ENCODE data around the gene MACROD2.

MACROD2 gene

DNA sequence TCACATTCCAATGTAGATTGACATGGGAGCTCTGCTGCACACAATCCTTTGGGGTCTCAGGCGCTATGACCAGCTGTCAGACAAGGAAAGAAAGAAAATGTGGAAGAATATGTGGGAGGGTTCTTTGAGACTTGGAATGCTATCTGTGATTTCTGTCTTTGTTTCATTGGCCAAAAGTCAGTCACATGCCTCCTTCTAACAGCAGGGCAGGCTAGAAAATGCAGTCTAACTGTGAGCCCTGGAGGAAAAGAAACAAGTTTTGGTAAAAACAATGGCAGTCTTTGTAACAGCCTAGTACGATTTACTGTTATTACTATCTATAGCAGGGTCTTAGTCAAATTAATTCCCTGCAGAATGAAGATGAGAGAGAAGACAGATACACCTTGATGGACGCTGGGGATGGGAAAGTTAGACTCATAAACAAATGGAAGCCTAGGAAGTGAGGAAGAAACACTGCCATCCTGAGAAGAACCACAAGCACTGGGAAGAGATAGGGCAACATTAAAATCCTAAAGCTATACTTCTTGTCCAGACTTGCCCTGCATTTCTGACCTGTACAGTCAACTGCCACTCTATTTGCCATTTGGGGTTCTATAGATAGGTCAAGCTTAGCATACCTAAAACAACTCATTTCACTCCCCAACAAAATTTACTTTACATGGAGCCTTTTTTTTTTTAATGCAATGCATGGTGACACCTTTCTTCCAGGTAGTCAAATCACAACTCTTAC lies 1744.9 kb downstream of the MACROD2 start:
- no peak overlapping the region for H3K4me3 ChIP-seq (ENCODE audit: low read length)
- no peak for DNase-seq (ENCODE audit: low read depth)
- TF ChIP-seq CTCF (conservative IDR thresholded peaks at IDR 0.05; ENCODE audit: low read length), result no peak

- no peak overlapping the region for H3K4me3 ChIP-seq (ENCODE audit: low read length)
- TF ChIP-seq CTCF (conservative IDR thresholded peaks at IDR 0.05; ENCODE audit: low read length), result no peak
- DNase-seq (ENCODE audit: low read depth), result no peak
Measured at GRCh38 chr20:15742087-15742486, 1746.8 kb downstream of the MACROD2 start.

DNA sequence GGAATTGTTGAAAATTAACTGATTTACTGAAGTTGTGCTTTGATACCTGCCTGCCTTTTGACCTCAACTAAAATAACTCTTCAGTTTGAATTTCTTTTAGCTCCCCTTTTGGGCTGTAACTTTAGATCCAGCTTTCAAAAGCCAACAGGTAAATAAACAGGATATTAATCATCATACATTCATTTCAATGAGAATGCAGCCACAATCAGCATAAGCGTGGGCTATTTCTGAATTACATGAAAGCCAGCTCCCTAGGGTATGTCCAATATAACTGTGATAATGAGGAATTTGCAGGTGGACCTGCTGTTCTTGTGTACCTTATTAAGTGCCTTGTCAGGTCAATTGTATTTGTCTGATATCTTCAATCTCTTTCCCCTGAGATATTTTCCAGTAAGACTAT lies 1747.3 kb downstream of the MACROD2 start:
- no peak for DNase-seq (ENCODE audit: low read depth)
- no peak overlapping the region for H3K4me3 ChIP-seq (ENCODE audit: low read length)
- TF ChIP-seq CTCF (conservative IDR thresholded peaks at IDR 0.05; ENCODE audit: low read length), result no peak

- TF ChIP-seq CTCF (conservative IDR thresholded peaks at IDR 0.05; ENCODE audit: low read length), result no peak
- DNase-seq (ENCODE audit: low read depth), result no peak
- H3K4me3 ChIP-seq (ENCODE audit: low read length), result no peak overlapping the region
Measured at GRCh38 chr20:15756002-15756753, 1760.9 kb downstream of the MACROD2 start.

DNA sequence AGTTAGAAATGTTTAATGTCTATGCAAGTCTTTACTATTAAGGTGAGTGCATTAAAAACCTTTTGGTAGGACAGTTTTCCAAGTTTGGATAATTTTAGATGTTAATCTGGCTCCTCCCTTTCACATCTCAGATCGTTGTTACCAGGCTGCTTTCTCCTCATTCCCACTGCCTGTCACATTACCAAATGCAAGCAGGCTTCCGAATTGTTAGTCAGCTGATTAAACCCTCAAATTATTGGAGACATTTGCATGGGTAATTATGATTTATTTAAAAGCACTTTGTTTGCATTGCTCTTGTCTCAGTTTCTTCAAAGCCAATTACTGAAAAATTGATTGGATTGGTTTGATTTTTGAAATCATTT lies 1761.4 kb downstream of the MACROD2 start:
- DNase-seq (ENCODE audit: low read depth), result no peak
- H3K4me3 ChIP-seq (ENCODE audit: low read length), result no peak overlapping the region
- no peak for TF ChIP-seq CTCF (conservative IDR thresholded peaks at IDR 0.05; ENCODE audit: low read length)

DNA sequence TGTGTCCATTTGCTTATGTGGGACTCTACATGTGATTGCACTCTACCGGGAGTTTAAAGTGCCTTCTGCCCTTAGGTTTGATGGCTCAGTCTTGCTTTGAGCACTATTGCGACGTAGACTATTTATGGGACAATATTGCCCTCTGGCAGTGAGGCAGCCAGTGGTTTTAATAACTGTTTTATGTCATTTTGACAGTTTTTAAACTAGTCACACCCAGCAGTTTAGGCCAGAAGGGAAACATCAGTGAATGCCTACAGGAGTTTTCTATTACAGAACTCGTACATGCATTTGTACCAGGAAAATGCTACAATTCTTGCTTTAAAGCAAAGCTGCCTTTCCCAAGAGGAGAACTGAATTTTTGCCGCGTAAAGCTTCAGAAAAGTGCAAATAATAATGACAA lies 1764.3 kb downstream of the MACROD2 start:
- peak; percentile 23; the same call in 1 of the 2 replicates for TF ChIP-seq CTCF (conservative IDR thresholded peaks at IDR 0.05; ENCODE audit: low read length)
- H3K4me3 ChIP-seq (ENCODE audit: low read length), result no peak overlapping the region
- peak; percentile 8 for DNase-seq (ENCODE audit: low read depth)
